Measurements from ENCODE around the gene VPS11.

- TF ChIP-seq CTCF (IDR thresholded peaks at IDR 0.05), result no peak
- no peak for TF ChIP-seq POLR2A (IDR thresholded peaks at IDR 0.05)
These were observed 6.4 kb upstream of the VPS11 start for GRCh38 chr11:119061256-119061655.

Measured in heart left ventricle (tissue), 13 donors.